Stimulated activated CD8-positive, alpha-beta memory T cell treated with anti-CD3 and anti-CD28 coated beads, Interleukin-4, amount 100 ng/mL, for 24 hours (primary cell): ENCODE results near the gene REPS2.

Source experiments
- DNase-seq: peaks from one replicate; pipeline ENCODE4 v3.0.0-alpha.2; 2020; ENCODE audit warnings: low read depth

Gene REPS2

DNA sequence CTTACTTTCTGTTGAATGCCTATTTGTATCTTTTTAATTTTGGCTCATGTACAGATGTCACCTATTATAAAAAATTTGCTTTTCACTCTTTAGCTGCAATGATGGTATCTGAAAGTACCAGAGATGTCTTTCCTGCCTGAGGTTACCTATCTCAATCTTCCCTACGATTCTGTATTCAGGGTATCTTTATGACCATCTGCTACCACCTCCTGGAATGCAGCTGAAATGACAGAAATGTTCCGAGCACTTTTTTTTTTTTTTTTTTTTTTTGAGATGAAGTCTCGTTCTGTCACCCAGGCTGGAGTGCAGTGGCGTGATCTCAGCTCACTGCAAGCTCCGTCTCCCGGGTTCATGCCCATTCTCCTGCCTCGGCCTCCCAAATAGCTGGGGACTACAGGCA lies 136.4 kb downstream of the REPS2 start:
- no peak for DNase-seq

DNA sequence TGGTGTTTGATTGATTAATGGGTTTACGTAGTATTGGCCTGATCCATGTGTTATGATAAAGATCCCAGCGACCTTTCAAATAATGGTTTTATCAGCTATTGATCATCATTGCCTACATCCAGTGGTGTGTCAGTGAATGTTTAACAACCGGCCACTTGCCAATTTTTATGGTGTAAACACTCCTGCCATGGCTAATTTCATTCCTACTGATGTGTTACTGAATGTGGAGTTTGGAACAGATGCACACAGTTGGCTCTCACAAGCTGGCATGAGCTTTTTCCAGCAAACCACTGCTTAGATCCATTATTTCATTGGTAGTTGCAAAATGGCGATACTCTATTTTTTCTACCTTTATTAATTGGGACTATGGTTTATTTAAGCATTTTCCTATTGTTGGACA lies 139.9 kb downstream of the REPS2 start:
- DNase-seq = no peak

DNA sequence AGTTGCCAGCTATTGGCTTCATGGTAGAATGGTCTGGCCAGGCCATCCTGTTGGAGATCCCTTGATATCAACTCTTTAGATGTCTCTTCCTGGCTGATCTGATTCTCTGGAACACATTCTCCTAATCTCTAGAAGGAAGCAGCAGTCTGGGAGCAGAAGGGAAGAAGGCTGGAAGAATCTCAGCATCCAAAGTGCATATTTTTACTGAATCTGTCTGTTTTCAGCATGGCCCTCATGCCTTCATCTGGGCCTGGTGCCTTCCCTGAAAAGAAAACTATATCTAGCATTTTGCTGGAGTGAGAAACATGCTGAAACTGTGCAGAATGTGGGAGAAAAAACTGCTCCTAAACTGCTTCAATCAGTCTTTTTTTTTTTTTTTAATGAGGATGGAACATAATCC lies 148.7 kb downstream of the REPS2 start:
- DNase-seq = no peak

GRCh38 chrX:17098516-17099247 lies 152.2 kb downstream of the REPS2 start:
- no peak for DNase-seq

- no peak for DNase-seq
Measured at GRCh38 chrX:17104433-17104832, 158.0 kb downstream of the REPS2 start.

DNA sequence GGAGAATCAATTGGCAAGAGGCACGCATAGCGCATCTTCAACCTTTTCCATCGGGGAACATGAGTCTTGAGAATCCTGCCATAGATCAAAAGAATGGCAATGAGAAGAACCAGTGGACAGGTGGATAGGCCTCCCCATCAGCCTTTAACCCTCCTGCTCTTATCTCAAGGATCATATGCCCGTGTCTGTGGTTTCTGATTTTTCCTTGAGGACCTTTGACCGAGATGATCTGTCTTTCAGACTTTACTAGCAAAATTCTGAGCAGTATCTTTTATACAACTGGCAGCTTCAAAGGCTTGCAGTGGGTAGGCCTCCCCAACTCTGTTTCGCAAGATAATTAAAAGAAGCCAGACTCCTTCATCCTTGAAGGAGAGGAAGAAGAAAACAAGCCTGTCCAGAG lies 174.4 kb downstream of the REPS2 start:
- no peak for DNase-seq

DNA sequence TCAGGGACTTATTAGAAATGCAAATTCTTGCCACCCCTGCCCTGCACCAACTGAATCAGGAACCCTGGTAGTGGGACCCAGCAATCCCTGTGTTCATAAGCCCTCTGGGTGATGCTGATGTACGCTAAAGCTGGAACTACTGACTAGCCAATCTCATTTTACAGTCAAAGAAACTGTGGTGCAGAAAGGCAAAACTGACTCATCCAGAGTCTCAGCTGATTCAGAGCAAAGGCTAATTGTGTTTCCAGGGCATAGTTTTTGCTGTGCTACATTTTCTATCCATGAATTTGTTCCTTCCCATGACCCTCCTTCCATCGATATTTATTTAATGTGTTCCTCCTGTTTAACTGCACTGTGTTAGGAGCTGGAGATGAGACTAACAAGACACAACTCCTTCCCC lies 207.5 kb downstream of the REPS2 start:
- no peak for DNase-seq

- no peak for DNase-seq
Measured at GRCh38 chrX:17160975-17161374, 214.5 kb downstream of the REPS2 start.

DNA sequence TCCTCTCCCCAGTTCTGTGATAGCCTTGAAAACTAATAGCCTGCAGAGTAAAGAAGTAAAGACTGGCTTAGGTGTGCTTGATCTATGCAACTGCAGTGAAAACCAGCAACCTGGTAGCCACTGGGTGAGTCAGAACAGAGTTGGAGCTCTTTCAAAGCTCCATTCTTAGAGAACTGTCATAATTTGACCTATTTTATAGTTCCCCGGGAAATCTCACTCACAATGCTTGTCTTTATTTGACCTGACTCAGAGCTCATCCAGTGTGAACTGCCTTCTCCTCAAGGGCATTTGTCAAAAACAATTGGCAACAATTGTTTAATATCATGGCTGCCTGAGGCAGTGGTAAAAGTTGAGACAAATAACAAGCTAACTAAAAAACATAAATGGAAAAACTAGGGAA lies 215.5 kb downstream of the REPS2 start:
- DNase-seq = no peak

GRCh38 chrX:17164079-17164478 lies 217.6 kb downstream of the REPS2 start:
- no peak for DNase-seq

GRCh38 chrX:17164941-17165340 lies 218.5 kb downstream of the REPS2 start:
- no peak for DNase-seq

DNA sequence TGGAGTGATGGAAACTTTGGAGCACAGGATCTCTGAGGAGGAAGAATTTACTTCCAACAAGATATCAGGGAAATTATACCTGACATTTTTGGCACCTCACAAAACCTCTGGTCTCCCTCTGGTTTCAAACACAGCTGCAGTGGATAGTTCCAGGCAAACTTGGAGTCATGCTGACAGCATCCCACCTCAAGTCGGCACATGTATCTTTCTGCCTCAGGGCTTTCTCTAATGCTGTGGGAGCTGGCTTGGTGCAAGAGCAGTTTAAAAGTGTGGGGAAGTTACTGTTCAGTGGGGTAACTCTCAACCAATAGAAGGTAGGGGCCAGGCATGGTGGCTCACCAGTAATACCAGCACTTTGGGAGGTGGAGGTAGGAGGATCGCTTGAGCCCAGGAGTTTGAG lies 221.5 kb downstream of the REPS2 start:
- no peak for DNase-seq

GRCh38 chrX:17170973-17171372 lies 224.5 kb downstream of the REPS2 start:
- DNase-seq = no peak

- no peak for DNase-seq
Measured at GRCh38 chrX:17174671-17175070, 228.2 kb downstream of the REPS2 start.

- no peak for DNase-seq
Measured at GRCh38 chrX:17182317-17182716, 235.9 kb downstream of the REPS2 start.

GRCh38 chrX:17183566-17183965 lies 237.1 kb downstream of the REPS2 start:
- no peak for DNase-seq

- no peak for DNase-seq
Measured at GRCh38 chrX:17185431-17185830, 239.0 kb downstream of the REPS2 start.

DNA sequence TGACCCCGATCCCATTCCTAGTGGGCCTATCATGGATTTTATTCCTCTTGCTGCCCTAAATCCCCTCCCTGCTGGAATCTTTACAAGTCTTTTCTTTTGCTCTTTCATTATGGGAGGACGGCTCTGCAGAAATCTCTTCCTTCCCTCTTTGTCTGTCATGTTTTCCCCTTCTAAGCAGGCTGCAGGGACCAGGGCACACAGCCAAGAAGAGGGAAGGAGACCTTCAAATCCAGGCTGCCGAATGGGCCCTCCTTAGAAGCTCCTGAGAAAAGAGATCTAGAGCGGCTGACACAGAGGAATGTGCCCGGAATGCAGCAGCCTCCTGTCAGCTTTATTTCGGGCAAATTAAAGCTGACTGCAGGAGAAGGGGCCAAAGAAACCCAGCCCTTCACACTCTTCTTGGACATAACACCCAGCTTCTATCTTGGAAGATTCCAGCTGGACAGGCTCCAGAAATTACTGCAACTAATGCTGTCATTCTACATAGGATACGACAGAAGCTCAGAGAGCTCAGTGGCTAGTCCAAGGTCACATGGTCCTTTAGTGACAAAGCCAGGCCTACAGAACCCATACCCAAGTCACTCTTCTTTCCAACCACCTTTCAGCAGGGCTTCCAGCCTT lies 240.8 kb downstream of the REPS2 start:
- no peak for DNase-seq

GRCh38 chrX:17192106-17192505 lies 245.6 kb downstream of the REPS2 start:
- no peak for DNase-seq
